Epithelial cell of esophagus (primary cell): Measurements from ENCODE around the gene GFOD1.
A peak's percentile ranks its signal among the peaks of the same experiment; 100 is the strongest.

Experiments used
- DNase-seq: peaks from one replicate; pipeline ENCODE4 v3.0.0; 2010; ENCODE audit warnings: low read depth
- H3K4me3 ChIP-seq: 2 replicates; pipeline ENCODE4 v1.5.1; 2011; ENCODE audit warnings: mild to moderate bottlenecking, low read length, control low read depth
- TF ChIP-seq, protein P1 (sequence below): IDR thresholded peaks from 2 replicates; pipeline ENCODE4 v1.5.1; 2011; ENCODE audit warnings: low read depth, mild to moderate bottlenecking, low read length, control low read depth, inconsistent platforms; ENCODE audit not compliant: insufficient read depth; ENCODE audit errors: missing control alignments

Gene GFOD1

GRCh38 chr6:13522656-13523055, 35.3 kb upstream of the GFOD1 start:
- H3K4me3 ChIP-seq: no peak overlapping the region
- DNase-seq: no peak
- TF ChIP-seq, protein P1, sequence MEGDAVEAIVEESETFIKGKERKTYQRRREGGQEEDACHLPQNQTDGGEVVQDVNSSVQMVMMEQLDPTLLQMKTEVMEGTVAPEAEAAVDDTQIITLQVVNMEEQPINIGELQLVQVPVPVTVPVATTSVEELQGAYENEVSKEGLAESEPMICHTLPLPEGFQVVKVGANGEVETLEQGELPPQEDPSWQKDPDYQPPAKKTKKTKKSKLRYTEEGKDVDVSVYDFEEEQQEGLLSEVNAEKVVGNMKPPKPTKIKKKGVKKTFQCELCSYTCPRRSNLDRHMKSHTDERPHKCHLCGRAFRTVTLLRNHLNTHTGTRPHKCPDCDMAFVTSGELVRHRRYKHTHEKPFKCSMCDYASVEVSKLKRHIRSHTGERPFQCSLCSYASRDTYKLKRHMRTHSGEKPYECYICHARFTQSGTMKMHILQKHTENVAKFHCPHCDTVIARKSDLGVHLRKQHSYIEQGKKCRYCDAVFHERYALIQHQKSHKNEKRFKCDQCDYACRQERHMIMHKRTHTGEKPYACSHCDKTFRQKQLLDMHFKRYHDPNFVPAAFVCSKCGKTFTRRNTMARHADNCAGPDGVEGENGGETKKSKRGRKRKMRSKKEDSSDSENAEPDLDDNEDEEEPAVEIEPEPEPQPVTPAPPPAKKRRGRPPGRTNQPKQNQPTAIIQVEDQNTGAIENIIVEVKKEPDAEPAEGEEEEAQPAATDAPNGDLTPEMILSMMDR: no peak

DNA sequence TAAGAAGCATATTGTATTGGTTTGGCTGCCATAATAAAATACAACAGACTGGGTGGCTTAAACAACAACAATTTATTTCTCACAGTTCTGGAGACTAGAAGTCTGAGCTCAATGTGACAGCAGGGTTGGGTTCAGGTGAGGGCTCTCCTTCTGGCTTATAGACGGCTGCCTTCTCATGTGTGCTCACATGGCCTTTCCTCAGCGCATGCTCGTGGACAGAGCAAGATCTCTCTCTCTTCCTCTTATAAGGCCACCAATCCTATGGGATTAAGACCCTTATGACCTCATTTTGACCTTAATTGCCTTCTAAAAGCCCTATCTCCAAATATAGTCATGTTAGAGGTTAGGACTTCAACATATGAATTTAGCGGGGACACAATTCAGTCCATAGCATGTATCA, 32.4 kb upstream of the GFOD1 start:
- no peak for DNase-seq
- no peak overlapping the region for H3K4me3 ChIP-seq
- TF ChIP-seq, protein P1: no peak

- no peak overlapping the region for H3K4me3 ChIP-seq
- TF ChIP-seq, protein P1: no peak
- DNase-seq: peak; percentile 36
Measured at GRCh38 chr6:13517116-13517515, 29.7 kb upstream of the GFOD1 start.

DNA sequence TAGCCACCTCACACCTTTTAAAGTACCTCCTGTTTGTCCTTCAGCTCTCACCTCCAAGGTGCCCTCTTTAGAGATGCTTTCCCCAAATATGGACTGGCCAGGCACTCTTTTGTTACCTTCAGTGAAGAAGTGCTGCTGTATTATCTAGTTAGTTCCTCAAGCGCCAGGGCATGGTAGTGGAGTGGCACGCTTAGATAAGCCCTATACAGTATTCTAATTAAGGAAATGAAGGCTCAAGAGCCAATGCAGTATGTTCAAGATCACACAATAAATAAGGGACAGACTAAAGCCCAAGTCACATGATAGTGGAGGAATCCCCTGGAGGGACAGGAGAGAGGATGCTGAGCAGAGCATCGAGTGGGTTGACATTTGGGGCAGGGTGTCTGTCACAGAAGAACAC, 28.5 kb upstream of the GFOD1 start:
- TF ChIP-seq, protein P1: no peak
- H3K4me3 ChIP-seq: no peak overlapping the region
- no peak for DNase-seq

DNA sequence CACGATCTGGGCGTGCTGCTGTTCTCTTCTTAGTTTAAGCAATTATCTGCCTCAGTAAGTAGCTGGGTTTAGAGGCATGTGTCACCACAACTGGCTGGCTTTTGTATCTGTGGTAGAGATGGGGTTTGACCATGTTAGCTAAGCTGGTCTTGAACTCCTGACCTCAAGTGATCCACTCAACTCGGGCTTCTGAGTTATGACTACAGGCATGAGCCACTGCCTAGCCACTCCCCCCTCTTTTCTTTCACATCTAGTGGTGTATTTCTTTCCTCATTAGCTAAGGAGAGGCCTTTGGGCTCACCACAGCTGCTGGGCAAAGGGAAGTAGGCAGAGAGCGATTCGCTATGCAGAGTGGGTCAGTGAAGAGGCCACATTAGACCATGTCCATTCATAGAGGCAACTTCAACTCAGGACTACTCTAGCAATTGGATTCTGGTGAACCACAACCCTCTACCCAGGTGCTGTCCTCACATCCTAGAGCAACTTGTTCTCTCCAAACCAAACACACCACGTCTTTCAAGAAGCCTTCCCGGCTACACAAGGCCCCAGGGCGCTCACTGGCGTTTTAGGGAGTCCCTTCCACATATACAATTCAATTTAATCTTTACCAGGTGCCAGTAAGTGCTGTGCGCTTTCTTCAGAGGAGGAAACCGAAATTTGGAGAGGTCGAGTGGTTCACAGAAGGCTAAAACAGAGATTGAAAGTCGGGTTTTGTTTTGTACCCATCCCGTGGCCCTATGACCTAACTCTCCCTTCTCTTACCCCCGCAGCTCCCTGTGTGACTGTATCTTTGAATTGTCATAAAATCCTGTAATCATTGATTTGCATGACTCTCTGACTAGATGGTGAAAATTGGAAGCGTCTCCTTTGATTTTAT, 26.5 kb upstream of the GFOD1 start:
- no peak for DNase-seq
- H3K4me3 ChIP-seq: no peak overlapping the region
- TF ChIP-seq, protein P1: no peak

DNA sequence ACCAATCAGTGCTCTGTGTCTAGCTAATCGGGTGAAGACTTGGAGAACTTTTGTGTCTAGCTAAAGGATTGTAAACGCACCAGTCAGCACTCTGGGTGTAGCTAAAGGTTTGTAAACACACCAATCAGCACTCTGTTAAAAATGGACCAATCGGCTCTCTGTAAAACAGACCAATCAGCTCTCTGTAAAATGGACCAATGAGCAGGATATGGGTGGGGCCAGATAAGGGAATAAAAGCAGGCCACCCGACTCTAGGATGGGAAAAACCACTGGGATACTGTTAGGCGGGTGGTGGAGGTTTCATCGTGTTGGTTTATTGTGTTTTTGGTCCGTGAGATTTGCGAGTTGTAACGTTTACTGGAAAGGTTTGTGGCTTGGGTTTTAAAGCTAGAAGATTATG, 25.5 kb upstream of the GFOD1 start:
- TF ChIP-seq, protein P1: no peak
- no peak overlapping the region for H3K4me3 ChIP-seq
- DNase-seq: no peak
